ENCODE data around the gene PGAP2.
"Not testable (repeated sequence)": the region's sequence is repeated elsewhere in the genome, so short reads cannot be mapped to it uniquely, and the experiment has no call there.

The PGAP2 gene

DNA sequence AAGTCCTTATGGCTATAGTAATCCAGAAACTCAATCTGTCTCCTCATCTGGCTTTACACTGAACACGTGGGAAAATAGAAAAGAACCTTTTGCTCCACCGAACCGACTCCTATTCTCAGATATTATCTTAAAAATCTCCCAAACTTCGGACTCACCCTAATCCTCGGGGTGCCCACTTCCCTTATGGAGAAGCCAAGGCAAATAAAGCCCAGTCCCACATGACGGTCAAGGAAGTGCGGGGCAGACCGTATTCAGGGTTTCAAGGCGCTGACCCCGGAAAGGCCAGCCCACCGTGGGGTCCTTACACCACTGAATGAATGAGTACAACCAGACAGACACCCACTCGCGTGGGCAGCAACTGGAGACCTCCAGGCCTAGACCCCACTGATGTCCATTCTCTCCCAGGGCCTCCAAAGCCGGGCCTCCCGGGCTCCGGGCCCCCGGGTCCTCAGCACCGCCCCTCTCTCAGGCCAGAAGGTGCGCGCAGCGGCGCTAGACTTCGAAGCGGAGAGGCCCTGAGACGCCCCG lies 11.5 kb upstream of the PGAP2 start:
- Mint-ChIP-seq H3K27me3 (no peaks in the 10 kb centered on the region), H3K36me3 (ENCODE audit: low read depth) (peaks cover 53% of the 10 kb centered on the region), H3K9me3 (no peaks in the 10 kb centered on the region), H3K4me3 (peak overlapping the region; percentile 94), H3K4me1 (ENCODE audit: low read depth) (peaks cover 51% of the 10 kb centered on the region), H3K27ac (peak overlapping the region; percentile 98)
- no peak for DNase-seq

DNA sequence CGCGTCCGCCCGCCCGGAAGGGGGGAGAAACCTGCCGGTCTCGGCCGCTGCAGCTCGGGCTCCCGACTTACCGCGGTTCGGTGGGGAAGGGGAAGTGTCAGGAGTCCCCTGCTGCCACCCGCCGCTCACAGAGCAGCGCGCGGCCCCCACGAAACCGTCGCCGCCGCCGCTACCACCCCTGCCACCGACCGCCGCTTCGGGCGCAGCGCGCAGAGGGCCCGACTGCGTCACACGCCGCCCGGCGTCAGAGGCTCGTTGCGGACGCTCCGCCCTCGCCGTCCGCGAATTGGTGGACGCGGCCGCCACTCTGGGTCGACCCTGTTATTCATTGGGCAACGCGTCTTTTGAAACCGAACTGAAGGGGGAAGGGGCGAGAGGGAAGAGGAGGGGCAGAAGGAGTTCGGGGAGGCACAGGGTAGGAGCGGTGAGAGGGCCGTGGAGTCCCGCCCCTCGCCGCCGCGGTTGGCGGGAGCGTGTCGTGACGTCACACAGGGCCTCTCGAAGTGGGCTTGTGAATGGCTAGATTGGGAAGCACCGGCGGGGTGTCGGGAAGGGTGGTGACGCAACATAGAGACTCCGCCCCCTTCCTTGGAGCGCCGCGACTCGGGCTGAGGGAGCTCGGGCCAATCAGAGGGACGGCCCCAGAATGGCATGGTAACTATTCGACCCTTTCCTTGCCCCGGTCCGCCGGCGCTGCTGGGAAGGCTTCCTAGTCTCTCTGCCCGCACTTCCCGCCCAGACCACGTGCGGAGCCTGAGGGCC lies 10.8 kb upstream of the PGAP2 start, which contains the start of gene NUP98:
NUP98 (minus strand) TSS at position 226 of the 762 bp plus-strand sequence. CDS start 15,437 bp downstream, outside the sequence.
- DNase-seq, result peak; percentile 99
- Mint-ChIP-seq H3K27ac (peak within 1 kb of the TSS; percentile 98), H3K36me3 (ENCODE audit: low read depth) (peaks cover 49% of the 10 kb centered on the region), H3K4me3 (peak within 1 kb of the TSS; percentile 94), H3K9me3 (no peaks in the 10 kb centered on the region), H3K4me1 (ENCODE audit: low read depth) (peaks cover 47% of the 10 kb centered on the region), H3K27me3 (no peaks in the 10 kb centered on the region)

DNA sequence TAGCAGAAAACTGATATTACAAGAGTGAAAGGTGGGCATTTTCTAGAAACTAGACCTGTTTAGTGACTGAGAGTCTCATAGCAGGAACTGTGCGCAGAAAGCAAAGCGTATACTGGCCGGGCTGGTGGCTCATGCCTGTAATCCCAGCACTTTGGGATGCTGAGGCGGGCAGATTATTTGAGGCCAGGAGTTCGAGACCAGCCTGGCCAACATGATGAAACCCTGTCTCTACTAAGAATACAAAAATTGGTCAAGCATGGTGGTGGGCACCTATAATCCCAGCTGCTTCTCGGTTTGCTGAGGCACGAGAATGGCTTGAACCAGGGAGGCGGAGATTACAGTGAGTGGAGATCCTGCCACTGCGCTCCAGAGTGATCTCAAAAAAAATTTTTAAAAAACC lies 9.2 kb upstream of the PGAP2 start:
- no peaks in the 10 kb centered on the region for H3K27me3 Mint-ChIP-seq
- peaks cover 41% of the 10 kb centered on the region for H3K4me1 Mint-ChIP-seq (ENCODE audit: low read depth)
- peak overlapping the region; percentile 94 for H3K4me3 Mint-ChIP-seq
- H3K27ac Mint-ChIP-seq, result peak overlapping the region; percentile 98
- peaks cover 33% of the 10 kb centered on the region for H3K36me3 Mint-ChIP-seq (ENCODE audit: low read depth)
- no peak for DNase-seq
- no peaks in the 10 kb centered on the region for H3K9me3 Mint-ChIP-seq

DNA sequence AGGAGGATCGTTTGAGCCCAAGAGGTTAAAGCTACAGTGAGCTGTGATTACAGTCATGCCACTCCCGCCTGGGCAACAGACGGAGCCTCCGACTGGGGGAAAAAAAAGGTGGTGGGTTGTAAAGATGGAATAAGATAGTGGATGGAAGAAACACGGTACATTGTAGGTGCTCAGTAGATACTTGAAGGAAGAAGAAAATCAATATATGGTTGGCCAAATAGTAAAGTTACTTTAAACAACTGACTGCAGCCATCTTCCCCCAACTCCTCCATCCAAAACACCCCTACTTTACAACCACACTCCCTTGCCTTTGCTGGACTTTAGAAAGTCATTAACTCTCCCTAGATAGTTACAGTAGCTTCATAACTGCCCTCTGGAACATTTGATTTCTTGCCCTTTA lies 8.5 kb upstream of the PGAP2 start:
- H3K27ac Mint-ChIP-seq, result no peak overlapping the region
- no peak overlapping the region for H3K4me3 Mint-ChIP-seq
- no peaks in the 10 kb centered on the region for H3K9me3 Mint-ChIP-seq

DNA sequence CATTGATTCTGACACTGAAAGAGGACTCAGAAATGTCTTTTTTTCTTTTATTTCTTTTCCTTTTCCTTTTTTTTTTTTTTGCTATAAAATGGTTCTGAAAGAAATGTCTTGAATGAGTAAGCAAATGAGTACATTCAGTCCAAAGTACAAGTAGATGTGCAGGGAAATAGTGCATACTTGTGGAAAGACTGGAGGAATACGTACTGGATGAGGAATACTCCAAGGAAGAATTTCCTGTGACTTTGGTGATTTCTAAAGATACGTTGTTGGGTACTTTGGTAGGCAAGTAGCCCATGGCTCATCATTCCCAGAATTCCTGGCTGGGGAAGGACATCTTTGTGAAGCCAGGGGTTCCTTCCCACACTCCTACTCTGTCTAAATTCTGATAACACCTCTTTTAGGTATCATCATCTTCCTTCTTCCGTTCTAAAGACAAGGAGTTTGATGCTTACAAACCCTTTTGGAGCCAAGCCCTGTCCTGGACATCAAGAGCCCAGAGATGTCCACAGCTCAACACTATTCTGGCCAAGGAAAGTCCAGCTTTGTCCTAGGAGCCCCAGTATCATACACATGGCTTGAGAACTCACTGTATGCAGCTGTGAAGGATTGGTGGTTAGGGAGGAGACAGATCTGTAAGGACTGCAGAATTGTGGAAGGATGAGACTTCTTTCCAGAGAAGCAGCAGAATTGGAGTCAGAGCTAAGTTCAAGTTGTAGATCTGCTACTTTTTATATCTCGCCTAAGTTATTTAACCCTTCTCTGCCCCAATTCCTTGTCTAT lies 6.2 kb upstream of the PGAP2 start:
- Mint-ChIP-seq H3K27ac (peak overlapping the region; percentile 42), H3K4me3 (no peak overlapping the region), H3K9me3 (no peaks in the 10 kb centered on the region), H3K4me1 (ENCODE audit: low read depth) (peaks cover 23% of the 10 kb centered on the region), H3K36me3 (ENCODE audit: low read depth) (peaks cover 4% of the 10 kb centered on the region), H3K27me3 (no peaks in the 10 kb centered on the region)
- DNase-seq, result no peak

More for the DNA sequence above, 8.5 kb upstream of the PGAP2 start:
- H3K4me1 Mint-ChIP-seq (ENCODE audit: low read depth), result peaks cover 36% of the 10 kb centered on the region
- peaks cover 26% of the 10 kb centered on the region for H3K36me3 Mint-ChIP-seq (ENCODE audit: low read depth)
- no peaks in the 10 kb centered on the region for H3K27me3 Mint-ChIP-seq
- DNase-seq, result no peak

DNA sequence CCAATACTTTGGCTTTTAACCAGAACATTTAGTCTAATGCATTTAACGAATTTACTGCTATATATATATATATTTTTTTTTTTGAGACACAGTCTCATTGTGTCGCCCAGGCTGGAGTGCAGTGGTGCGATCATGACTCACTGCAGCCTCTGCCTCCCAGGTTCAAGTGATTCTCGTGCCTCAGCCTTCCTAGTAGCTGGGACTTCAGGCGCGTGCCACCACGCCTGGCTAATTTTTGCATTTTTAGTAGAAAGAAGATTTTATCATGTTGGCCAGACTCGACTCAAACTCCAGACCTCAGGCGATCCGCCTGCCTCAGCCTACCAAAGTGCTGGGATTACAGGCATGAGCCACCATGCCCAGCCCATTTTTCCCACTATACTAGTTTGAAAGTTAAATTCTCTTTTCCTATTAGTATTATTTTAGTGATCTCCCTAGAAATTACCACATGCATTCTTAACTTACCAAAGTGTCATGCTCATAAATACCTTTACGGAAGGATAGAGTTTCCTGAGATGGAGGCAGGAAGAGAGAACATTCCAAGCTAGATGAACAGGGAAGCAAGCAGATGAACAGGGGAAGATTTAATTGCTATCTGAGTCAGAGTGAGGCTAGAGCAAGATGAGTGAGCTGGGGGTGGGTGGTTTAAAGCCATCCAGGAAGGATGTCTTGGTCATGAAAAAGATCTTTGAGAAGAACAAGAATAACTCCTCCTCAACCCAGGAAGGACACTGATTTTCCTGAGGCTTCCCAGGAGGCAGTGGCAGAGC lies 4.4 kb upstream of the PGAP2 start:
- no peak overlapping the region for H3K4me3 Mint-ChIP-seq
- H3K36me3 Mint-ChIP-seq (ENCODE audit: low read depth), result peaks cover 8% of the 10 kb centered on the region
- peaks cover 24% of the 10 kb centered on the region for H3K4me1 Mint-ChIP-seq (ENCODE audit: low read depth)
- no peaks in the 10 kb centered on the region for H3K9me3 Mint-ChIP-seq
- no peaks in the 10 kb centered on the region for H3K27me3 Mint-ChIP-seq
- no peak for DNase-seq
- H3K27ac Mint-ChIP-seq, result no peak overlapping the region

DNA sequence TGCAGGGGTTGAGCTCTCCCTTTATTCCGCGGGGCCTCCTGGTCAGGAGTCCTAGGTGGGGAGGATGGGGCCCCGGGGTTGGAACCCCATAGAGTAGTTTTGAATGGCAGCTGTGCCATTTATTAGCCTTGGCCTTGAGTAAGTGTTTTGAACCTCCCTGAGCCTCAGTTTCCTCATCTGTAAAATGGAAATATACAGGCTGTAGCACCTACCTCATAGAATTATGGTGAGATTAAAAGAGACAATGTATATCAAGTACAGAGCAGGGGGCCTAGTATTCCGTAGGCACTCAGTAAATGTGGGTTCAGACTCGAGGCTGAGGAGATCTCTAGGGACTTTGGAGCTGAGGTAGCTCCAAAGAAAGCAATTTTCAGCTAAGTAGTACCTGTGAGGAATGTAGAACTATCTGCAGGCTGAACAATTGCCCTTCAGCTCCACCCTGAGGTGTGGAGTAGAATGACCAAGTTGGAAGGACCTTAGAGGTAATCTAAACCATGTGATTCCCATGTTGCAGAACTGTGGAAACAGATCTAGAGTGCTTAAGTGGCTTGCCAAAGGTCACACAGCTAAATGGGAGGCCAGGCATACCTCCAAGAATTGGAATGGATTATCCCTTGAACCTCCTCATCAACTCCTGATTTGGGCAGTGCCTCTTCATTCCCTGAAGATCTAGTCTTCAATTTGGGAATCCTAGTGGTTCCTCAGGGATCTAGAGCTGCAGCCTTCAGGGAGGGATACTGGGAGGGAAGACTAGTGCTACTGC lies 682 bp downstream of the PGAP2 start:
- Mint-ChIP-seq H3K9me3 (no peaks in the 10 kb centered on the region), H3K36me3 (ENCODE audit: low read depth) (peaks cover 26% of the 10 kb centered on the region), H3K27ac (peak overlapping the region; percentile 87), H3K27me3 (no peaks in the 10 kb centered on the region), H3K4me3 (peak overlapping the region; percentile 90), H3K4me1 (ENCODE audit: low read depth) (peaks cover 18% of the 10 kb centered on the region)
- no peak for DNase-seq

DNA sequence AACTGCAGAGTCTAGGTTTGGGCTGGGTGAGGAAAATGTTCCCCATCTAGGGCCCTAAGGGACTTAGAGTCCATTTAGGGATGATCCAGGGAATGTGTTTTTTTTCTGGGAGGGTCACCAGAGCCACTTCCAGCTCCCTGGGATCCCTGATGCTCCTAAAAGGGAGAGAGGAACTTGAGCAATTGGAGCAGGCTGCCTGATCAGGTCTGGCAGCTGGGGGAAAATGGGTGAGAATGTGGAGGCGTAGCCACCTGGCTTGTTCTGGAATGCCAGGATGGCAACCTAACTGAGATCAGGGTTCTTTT lies 1.2 kb downstream of the PGAP2 start:
- no peak for DNase-seq
- Mint-ChIP-seq H3K4me3 (no peak overlapping the region), H3K4me1 (ENCODE audit: low read depth) (peaks cover 14% of the 10 kb centered on the region), H3K36me3 (ENCODE audit: low read depth) (peaks cover 26% of the 10 kb centered on the region), H3K27ac (no peak overlapping the region), H3K9me3 (no peaks in the 10 kb centered on the region), H3K27me3 (no peaks in the 10 kb centered on the region)

DNA sequence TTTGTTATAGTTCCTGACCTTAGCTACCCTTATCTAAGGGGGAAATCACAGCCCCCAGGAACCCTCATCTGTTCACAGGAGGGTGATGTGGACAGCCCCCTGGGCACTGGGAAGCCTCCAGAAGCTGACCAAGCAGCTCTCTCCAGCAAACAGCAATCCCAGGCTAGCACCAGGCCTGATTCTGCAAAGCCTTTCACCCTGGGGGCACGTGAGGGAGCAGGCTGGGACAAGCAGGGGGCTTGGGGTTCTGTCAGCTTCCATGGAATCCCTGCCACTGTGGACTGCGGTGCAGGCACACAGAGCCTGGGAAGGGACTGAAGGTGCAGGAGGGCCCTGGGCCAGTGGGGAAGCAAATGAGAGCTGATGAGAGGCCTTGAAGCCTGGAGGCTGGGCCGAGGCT lies 2.1 kb downstream of the PGAP2 start:
- Mint-ChIP-seq H3K36me3 (ENCODE audit: low read depth) (peaks cover 29% of the 10 kb centered on the region), H3K9me3 (no peaks in the 10 kb centered on the region), H3K4me1 (ENCODE audit: low read depth) (peaks cover 14% of the 10 kb centered on the region), H3K27ac (no peak overlapping the region), H3K4me3 (no peak overlapping the region), H3K27me3 (no peaks in the 10 kb centered on the region)
- no peak for DNase-seq

DNA sequence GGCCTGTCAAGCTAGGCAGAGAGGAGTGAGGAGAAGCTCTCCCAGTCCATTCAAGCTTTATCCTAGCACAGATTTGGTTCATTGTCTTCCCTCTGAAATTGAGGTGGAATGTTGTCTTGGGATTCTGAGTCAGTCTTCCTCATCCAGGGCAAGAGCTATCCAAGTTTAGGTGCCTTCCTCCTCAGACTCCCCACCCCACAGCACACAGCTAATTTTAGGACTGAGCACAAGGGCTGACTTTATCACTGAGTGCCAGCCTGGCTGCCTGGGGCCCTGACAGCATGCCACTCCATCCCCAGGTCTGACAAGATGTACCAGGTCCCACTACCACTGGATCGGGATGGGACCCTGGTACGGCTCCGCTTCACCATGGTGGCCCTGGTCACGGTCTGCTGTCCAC lies 2.6 kb downstream of the PGAP2 start:
- no peaks in the 10 kb centered on the region for H3K27me3 Mint-ChIP-seq
- H3K9me3 Mint-ChIP-seq, result no peaks in the 10 kb centered on the region
- no peak for DNase-seq
- no peak overlapping the region for H3K4me3 Mint-ChIP-seq
- H3K27ac Mint-ChIP-seq, result no peak overlapping the region
- H3K36me3 Mint-ChIP-seq (ENCODE audit: low read depth), result peaks cover 29% of the 10 kb centered on the region
- H3K4me1 Mint-ChIP-seq (ENCODE audit: low read depth), result peaks cover 14% of the 10 kb centered on the region

DNA sequence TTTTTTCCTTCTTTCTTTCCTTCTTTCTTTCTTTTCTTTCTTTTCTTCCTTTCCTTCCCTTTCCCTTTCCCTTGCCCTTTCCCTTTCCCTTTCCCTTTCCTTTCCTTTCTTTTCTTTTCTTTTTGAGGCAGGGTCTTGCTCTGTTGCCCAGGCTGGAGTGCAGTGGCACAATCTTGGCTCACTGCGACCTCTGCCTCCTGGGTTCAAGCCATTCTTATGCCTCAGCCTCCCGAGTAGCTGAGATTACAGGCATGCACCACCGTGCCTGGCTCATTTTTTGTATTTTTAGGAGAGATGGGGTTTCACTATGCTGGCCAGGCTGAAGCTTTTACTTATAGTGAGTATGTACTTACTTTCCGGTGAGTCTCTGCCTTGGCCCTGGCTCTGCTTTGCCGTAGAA lies 6.5 kb downstream of the PGAP2 start:
- not testable (repeated sequence) for H3K27ac Mint-ChIP-seq

DNA sequence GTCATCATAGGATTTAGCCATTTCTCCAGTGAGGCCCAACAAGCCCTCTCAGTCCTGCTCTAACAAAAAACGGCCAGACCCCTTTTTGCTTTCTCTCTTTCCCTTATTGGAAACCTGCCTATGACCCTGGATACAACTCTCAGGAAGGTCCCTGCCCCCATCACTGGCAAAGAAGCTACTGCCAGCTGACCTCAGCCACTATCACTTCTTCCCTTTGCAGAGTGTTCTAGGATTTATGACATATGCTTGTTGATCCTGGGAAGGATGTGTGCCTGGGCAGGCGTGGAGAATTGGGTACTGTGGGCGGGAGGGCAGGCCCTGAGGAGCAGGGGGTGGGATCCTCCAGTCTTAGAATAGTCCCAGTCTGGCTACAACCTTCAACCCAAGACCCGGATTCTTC lies 7.5 kb downstream of the PGAP2 start:
- Mint-ChIP-seq H3K27ac (peak overlapping the region; percentile 33), H3K36me3 (ENCODE audit: low read depth) (peaks cover 35% of the 10 kb centered on the region), H3K27me3 (no peaks in the 10 kb centered on the region), H3K4me3 (no peak overlapping the region), H3K9me3 (no peaks in the 10 kb centered on the region), H3K4me1 (ENCODE audit: low read depth) (no peaks in the 10 kb centered on the region)
- no peak for DNase-seq

More for the DNA sequence above, 6.5 kb downstream of the PGAP2 start:
- peaks cover 28% of the 10 kb centered on the region for H3K36me3 Mint-ChIP-seq (ENCODE audit: low read depth)
- not testable (repeated sequence) for H3K4me1 Mint-ChIP-seq (ENCODE audit: low read depth); H3K27me3 Mint-ChIP-seq; H3K9me3 Mint-ChIP-seq; DNase-seq; H3K4me3 Mint-ChIP-seq

DNA sequence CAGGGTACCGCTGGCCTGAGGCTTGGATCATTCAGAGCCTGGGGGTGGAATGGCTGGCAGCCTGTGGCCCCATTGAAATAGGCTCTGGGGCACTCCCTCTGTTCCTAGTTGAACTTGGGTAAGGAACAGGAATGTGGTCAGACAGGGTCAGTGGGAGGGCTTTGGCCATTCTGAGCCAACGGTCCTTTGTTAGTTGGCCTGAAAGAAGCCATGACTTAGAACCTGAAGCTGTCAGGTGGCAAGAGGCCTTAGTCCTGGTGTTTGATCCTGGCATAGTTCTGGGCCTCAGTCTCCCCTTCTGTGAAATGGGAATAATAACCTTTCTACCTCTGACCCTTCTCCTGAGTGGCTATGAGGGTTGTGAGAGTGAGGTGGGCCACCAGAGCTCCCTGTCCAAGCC lies 8.3 kb downstream of the PGAP2 start:
- no peak for DNase-seq
- H3K36me3 Mint-ChIP-seq (ENCODE audit: low read depth), result peaks cover 26% of the 10 kb centered on the region
- no peaks in the 10 kb centered on the region for H3K27me3 Mint-ChIP-seq
- H3K27ac Mint-ChIP-seq, result no peak overlapping the region
- H3K9me3 Mint-ChIP-seq, result no peaks in the 10 kb centered on the region
- no peak overlapping the region for H3K4me3 Mint-ChIP-seq
- no peaks in the 10 kb centered on the region for H3K4me1 Mint-ChIP-seq (ENCODE audit: low read depth)

All from activated T-cell treated with anti-CD3 and anti-CD28 coated beads, Interleukin-2, amount 50 U/mL, for 24 hours (primary cell).